HG02870 (cell line): ENCODE measurements around the gene DSTN.

Experiments used
- ATAC-seq: cut with Tn5 transposase; IDR thresholded peaks from one replicate; pipeline ENCODE4 v1.9.1; 2021; ENCODE audit warnings: mild to moderate bottlenecking, moderate library complexity; ENCODE audit not compliant: unreplicated experiment

The DSTN gene

DNA sequence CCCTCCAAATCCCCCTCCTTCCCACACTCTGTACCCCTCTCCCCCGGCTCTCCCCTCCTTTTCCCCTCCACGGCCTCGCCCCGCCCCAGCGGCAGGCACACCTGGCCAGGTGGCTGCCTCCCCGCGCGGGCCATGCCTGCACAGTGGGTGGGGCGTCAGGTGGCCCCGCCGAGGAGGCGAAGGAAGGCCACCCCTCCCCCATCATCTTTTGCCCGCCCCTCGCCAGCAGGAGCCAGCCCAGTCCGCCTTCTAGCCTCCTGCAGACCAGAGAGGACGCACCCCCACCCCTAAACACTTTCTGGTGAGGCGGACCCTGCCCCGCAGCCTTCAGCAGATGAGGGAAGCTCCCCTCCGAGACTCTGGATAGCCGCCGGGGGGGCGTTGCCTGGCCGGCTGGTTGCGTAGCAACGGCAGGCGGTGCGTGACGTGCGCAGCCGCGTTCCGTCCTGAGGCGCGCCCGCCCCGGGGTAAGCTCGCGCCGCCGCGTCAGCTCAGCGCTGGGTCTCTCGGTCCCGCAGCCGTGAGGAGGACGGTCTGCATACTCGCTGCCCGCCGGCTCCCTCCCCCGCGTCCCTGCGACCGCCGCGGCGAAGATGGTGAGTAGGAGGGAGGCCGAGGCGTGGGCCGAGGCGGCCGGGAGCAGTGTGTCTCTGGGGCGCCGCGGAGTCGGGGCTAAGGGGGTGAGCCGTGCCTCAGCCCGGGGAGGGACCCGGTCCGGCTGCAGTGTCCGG lies at the start of gene DSTN:
DSTN (plus strand) TSS at position 460 of the 731 bp plus-strand sequence; CDS start at position 594, 134 bp downstream.
- ATAC-seq = peak; percentile 82

DNA sequence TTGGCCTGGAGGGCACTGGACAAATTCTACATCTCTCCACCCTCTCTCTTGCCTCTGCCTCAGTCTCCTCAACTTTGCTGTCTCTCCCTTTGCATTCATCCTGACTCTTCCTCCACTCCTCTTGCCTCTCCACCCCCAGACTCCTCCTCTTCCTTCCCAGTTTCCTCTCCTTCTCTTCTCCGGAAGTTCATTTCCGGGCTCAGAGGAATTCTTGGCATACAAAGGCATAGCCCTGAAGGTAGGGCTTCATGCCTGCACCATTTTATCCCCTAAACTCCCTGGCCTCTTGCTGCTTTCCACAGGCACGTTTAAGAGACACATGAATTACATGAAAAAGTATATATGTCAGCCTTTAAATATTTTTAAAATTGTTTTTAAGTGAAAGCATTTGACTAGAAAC lies 49.3 kb upstream of the DSTN start:
- ATAC-seq = no peak

GRCh38 chr20:17522528-17522927 lies 47.3 kb upstream of the DSTN start:
- no peak for ATAC-seq

DNA sequence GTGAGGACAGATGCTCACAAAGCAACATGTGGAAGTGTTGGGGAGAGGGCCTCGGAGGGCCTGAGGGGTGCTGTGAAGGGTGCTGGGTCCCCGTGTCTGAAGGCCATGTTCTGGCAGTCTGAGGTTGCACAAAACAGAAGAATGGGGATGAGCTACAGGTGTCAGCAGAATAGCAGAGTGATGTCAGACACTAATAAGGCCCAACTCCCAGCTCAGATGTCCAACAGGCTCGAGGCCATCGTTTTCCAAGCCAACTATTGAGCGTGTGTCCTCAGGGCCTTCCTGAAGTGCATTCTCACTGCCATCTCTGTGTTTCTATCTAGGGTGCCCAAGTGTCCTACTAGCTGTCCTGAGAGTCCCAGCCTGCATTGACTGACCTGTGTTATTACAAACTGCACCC lies 46.5 kb upstream of the DSTN start:
- no peak for ATAC-seq

DNA sequence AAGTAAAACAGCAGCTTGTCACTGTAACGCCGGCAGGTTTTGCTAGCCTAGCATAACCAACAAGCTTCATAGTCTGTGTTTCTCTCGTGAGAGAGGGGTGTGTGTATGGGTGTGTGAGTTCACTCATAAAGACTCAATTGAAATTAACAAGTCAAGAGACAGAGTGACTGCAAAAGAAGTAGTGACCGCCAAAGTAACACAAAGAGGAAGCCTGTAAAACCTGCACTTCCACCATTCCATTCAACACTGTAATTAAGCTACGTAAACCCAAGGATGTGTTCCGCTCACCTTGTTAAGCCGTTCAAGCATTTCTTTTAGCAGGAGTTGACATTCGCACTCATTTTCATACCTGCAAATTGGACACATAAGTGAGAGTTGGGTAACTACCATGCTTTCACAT lies 45.3 kb upstream of the DSTN start:
- ATAC-seq = no peak

DNA sequence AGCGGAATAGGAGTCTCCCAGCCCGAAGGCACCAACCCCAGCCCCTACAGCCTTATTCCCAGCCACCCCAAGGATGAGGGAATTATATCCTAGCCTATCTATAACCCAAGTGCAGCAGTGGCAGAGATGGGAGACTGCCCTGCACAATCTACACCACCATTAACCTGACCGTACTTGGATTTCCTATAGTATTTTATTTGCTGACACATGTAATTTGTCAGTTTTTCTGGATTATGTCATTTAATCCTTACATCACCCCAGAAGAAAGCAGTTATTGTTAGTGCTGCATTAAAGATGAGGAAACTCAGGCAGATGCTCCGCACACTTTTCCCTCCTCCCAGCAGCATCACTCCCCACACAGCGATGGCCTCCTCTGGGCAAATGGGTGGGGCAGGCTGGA lies 44.7 kb upstream of the DSTN start:
- no peak for ATAC-seq

- peak; percentile 80 for ATAC-seq
These were observed 44.2 kb upstream of the DSTN start for GRCh38 chr20:17525650-17526049.

- no peak for ATAC-seq
These were observed 40.3 kb upstream of the DSTN start for GRCh38 chr20:17529586-17529985.

DNA sequence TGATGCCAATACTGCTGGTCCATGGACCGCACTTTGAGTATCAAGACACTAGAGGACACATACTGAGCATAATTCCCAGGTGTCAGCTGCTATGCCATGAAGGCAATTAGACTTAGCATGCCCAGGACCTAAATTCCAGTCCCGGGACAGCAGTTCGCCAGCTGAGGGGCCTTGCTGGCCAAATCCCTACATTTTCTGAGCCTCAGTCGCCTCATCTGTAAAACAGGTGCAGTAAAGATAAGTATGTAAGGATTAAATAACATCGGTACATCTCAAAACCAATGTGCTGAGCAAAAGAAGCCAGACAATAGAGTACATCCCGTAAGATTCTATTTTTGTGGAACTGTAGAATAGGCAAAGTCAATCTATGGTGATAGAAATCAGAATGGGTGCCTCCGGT lies 39.7 kb upstream of the DSTN start:
- no peak for ATAC-seq

DNA sequence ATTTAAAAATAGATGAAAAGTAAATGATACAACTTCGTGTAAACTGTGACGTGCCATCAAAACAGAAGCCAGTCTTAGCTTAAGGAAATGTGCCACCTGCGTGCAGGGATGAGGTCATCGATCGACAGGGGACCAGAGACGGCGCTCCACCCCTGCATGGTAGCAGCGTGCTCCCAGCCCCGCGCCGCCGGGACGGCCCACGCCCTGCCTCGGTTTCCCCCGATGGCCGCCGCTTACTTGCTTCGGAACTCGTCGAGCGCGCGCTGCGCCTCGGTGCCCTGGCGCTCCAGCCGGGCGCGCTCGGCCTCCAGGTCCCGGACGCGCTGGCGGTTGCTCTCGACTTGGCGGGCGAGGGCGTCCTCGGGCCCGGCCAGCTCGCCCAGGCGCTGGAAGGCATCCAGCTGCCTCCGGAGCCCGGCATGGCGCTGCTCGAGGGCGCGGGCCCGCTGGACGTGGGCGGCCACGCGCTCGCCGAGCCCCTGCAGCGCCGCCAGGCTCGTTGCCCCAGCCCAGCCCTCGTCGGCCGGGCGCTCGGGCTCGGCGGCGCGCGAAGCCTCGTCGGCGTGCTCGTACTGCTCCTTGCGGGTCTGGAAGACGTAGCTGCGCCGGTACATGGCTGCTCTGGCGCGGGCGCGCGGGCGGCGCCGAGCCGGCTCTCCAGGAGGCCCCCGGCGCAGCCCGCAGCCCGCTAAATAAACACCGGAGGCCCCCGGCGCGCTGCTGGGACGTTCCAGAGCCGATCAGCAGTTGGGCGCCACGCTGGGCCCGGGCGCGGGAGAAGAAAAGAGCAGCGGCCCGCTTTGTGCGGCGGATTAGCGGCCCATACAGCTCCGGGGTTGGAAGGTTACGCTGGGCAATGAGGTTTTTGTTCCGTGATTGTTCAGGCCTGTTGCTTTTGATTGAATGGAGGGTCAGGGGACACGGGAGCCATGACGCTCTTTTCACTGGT lies 38.9 kb upstream of the DSTN start, which contains the start of gene BFSP1:
BFSP1 (minus strand) TSS at position 664 of the 949 bp plus-strand sequence; CDS start at position 614, 50 bp downstream.
- no peak for ATAC-seq

- no peak for ATAC-seq
These were observed 38.2 kb upstream of the DSTN start for GRCh38 chr20:17531665-17532025.

DNA sequence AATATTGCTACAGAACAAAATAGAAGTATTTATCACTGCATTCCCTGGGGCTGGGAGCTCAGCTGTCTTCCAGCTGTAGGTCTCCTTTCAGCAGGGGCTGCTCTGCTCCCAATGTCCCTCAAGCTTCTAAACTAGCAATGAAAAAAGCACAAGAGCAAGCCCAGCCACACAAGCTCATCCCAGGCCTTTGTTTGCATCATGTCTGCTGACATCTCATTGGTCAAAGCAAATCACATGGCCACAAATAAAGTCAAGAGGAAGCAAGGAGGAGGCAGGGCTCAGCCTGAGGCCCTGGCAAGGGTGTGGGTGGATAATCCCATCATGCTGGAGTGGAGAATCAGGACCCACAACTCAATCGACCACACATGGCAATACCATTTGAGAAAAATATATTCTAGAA lies 36.5 kb upstream of the DSTN start:
- no peak for ATAC-seq

GRCh38 chr20:17534077-17534476 lies 35.8 kb upstream of the DSTN start:
- no peak for ATAC-seq

DNA sequence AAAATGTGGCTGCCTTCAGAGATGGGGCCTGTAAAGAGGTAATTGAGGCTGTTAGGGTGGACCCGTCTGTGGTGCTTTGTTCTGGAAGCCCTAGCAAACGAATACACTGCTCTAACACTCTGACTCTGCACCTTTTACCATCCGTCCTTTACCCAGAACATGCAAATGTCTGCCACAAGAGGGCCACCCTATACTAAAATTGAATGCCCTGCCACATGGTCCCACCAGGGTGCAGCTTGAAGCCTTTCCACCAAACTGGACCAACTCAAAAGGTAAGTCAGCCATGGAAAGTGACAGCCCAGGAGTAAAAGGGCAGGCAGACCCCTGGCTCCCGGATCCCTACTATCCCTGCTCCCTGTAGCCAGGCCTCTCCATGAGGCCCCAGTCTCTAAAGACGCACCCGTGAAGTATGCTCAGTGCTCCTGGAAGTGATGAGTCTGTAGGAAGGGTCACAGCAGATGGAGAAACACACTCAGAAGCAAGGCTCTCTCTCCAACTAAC lies 32.9 kb upstream of the DSTN start:
- ATAC-seq = peak; percentile 81

DNA sequence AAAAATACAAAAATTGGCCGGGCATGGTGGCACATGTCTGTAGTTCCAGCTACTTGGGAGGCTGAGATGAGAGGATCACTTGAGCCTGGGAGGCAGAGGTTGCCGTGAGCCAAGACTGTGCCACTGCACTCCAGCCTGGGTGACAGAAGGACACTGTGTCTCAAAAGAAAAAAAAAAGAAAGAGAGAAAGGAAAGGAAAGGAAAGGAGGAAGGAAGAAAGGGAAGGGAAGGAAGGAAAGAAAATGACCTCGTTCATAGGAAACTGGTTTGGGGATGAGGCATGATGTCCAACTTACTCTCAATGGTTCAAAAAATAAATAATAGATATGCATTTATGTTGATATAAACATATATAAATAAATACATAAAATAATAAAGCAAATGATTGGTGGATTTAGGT lies 31.9 kb upstream of the DSTN start:
- ATAC-seq = no peak

- peak; percentile 81 for ATAC-seq
These were observed 31.2 kb upstream of the DSTN start for GRCh38 chr20:17538517-17539170.

DNA sequence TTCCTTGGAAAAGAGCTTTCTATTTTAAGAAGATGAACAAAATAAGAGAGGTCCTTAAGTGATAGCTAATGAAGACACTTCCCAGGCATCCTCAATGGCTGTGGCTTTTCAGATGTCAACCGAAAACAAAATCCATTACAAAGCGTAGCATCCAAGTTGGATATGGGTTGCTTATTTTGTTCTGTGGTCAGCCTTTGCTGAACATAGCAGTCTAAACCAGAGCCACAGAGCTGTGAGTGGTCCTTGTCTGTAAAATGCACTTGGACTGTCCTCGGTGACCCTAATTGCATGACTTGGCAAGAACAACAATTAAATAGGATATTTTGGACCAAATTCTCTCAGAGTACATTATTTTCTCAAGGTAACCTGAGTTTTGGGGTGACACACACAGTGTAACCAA lies 28.3 kb upstream of the DSTN start:
- no peak for ATAC-seq

GRCh38 chr20:17541996-17542395 lies 27.9 kb upstream of the DSTN start:
- ATAC-seq = no peak

DNA sequence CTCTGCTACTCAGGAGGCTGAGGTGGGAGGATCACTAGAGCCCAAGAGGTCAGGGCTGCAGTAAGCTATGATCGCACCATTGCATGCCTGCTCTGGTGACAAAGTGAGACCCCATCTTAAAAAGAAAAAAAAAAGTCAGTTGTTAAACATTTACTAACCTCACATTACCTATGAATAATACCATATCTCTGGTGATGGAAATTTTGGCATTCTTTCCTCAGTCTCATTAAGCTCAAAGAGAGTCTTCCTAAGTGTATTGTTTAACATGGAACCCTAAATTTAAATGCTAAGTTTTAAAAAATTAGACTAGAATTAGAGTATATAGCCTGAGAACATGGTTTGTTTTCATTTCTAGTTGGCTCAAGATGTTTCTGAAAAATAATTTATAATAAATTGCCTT lies 27.4 kb upstream of the DSTN start:
- ATAC-seq = no peak

GRCh38 chr20:17542993-17543412 lies 26.9 kb upstream of the DSTN start:
- ATAC-seq = no peak

DNA sequence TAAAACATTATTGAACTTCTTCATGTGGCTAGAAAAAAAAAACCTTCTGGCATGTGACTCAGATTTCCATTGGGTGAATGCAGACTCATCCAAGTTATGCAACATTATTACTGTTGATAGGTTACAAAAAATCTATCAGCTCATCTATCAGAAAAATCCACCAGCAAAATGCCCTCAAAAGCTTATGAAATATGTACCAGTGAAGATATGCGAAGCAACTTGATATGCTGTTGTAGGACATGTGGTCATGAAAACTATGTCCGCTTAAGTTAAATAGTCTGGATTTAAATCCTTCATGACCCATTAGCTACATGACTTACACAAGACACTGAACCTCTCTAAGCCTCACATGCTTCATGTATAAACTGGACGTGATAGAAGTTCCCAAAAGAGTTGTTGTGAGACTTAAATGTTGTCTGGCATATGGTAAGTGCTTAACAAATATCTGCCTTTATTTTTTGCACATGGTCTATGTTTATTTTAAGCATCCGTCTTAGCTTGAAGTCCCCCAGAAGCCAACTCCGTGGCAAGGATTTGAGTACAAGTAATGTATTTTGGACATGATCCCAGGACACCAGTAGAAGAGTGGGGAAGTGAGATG lies 26.2 kb upstream of the DSTN start:
- ATAC-seq = no peak
